Liver (tissue), 9 donors: Measurements from ENCODE around the gene BRIX1. TPM values are rescaled to one million over a fixed set of nuclear protein-coding genes. Genes with fewer than 3 reads are reported as not detected.

Experiments used
- DNase-seq: peaks from one replicate; pipeline ENCODE4 v3.0.0-alpha.2; 2017; ENCODE audit warnings: low spot score
- H3K27ac ChIP-seq, 2 donors: one replicate each; pipeline ENCODE4 v1.7.0; 2013; ENCODE audit warnings: inconsistent platforms in 2 of 2, low read length in 2 of 2, control low read depth in 1 of 2, low read depth in 1 of 2, mild to moderate bottlenecking in 1 of 2
- H3K27me3 ChIP-seq, 4 donors: one replicate each; pipeline versions ENCODE4 v1.6.1 to v1.7.0; 2013; ENCODE audit warnings: low read length in 3 of 4, inconsistent platforms in 1 of 4, mild to moderate bottlenecking in 1 of 4, moderate library complexity in 1 of 4; ENCODE audit not compliant: control insufficient read depth in 4 of 4, insufficient read depth in 4 of 4
- H3K36me3 ChIP-seq, 4 donors: one replicate each; pipeline versions ENCODE4 v1.6.1 to v1.7.0; 2013; ENCODE audit warnings: low read length in 3 of 4, mild to moderate bottlenecking in 3 of 4, low read depth in 1 of 4, moderate library complexity in 1 of 4; ENCODE audit not compliant: control insufficient read depth in 4 of 4, insufficient read depth in 3 of 4
- H3K4me1 ChIP-seq, 4 donors: one replicate each; pipeline versions ENCODE4 v1.6.1 to v1.7.0; 2013; ENCODE audit warnings: low read length in 3 of 4, mild to moderate bottlenecking in 3 of 4, moderate library complexity in 1 of 4; ENCODE audit not compliant: control insufficient read depth in 4 of 4, insufficient read depth in 4 of 4
- H3K4me3 ChIP-seq, 3 donors: one replicate each; pipeline versions ENCODE4 v1.6.1 to v1.7.0; 2013; ENCODE audit warnings: low read length in 3 of 3, control low read depth in 1 of 3, low read depth in 1 of 3, mild to moderate bottlenecking in 1 of 3
- H3K9ac ChIP-seq, 2 donors: one replicate each; pipeline ENCODE4 v1.7.0; 2013; ENCODE audit warnings: low read length in 2 of 2, mild to moderate bottlenecking in 2 of 2, moderate library complexity in 2 of 2, control low read depth in 1 of 2, low read depth in 1 of 2
- H3K9me3 ChIP-seq, 4 donors: one replicate each; pipeline versions ENCODE4 v1.6.1 to v1.7.0; 2013; ENCODE audit warnings: low read length in 3 of 4; ENCODE audit not compliant: control insufficient read depth in 4 of 4
- ATF3 ChIP-seq: IDR thresholded peaks from 2 replicates; pipeline ENCODE4 v1.6.1; 2016; ENCODE audit warnings: antibody characterized with exemption
- CTCF ChIP-seq: fragments of 150-350 bp; IDR thresholded peaks from 2 replicates; pipeline ENCODE4 v1.5.1; 2017; ENCODE audit warnings: improper control_type of control experiment, low read depth, low read length; ENCODE audit not compliant: missing input control
- EGR1 ChIP-seq, 2 donors: IDR thresholded peaks; 2 replicates each; pipeline ENCODE4 v1.6.1; 2016 to 2018; ENCODE audit warnings: antibody characterized with exemption in 2 of 2, low read depth in 2 of 2
- FOXA1 ChIP-seq: IDR thresholded peaks from 2 replicates; pipeline ENCODE4 v1.6.1; 2016; ENCODE audit warnings: antibody characterized with exemption
- FOXA2 ChIP-seq: IDR thresholded peaks from 2 replicates; pipeline ENCODE4 v1.6.1; 2016; ENCODE audit warnings: antibody characterized with exemption
- GABPA ChIP-seq, 2 donors: IDR thresholded peaks in 1 of 2; conservative IDR thresholded peaks in 1 of 2; 2 replicates each; pipeline ENCODE4 v1.6.1; 2016; ENCODE audit warnings: antibody characterized with exemption in 2 of 2, mild to moderate bottlenecking in 1 of 2, moderate library complexity in 1 of 2
- HNF4A ChIP-seq, 2 donors: conservative IDR thresholded peaks; 2 replicates each; pipeline ENCODE4 v1.6.1; 2016; ENCODE audit warnings: antibody characterized with exemption in 2 of 2, mild to moderate bottlenecking in 2 of 2
- HNF4G ChIP-seq: IDR thresholded peaks from 2 replicates; pipeline ENCODE4 v1.6.1; 2016; ENCODE audit warnings: antibody characterized with exemption
- JUND ChIP-seq, 2 donors: IDR thresholded peaks; 2 replicates each; pipeline ENCODE4 v1.6.1; 2016; ENCODE audit warnings: antibody characterized with exemption in 2 of 2
- MAX ChIP-seq: IDR thresholded peaks from 2 replicates; pipeline ENCODE4 v1.6.1; 2016; ENCODE audit warnings: antibody characterized with exemption
- NR2F2 ChIP-seq: IDR thresholded peaks from 2 replicates; pipeline ENCODE4 v1.6.1; 2016; ENCODE audit warnings: antibody characterized with exemption
- RAD21 ChIP-seq, 2 donors: IDR thresholded peaks; 2 replicates each; pipeline ENCODE4 v1.6.1; 2016; ENCODE audit warnings: antibody characterized with exemption in 2 of 2, mild to moderate bottlenecking in 2 of 2
- REST ChIP-seq: IDR thresholded peaks from 2 replicates; pipeline ENCODE4 v1.6.1; 2016; ENCODE audit warnings: antibody characterized with exemption, mild to moderate bottlenecking
- RXRA ChIP-seq, 2 donors: IDR thresholded peaks; 2 replicates each; pipeline ENCODE4 v1.6.1; 2017 to 2018; ENCODE audit warnings: antibody characterized with exemption in 2 of 2, mild to moderate bottlenecking in 1 of 2
- SP1 ChIP-seq: IDR thresholded peaks from 2 replicates; pipeline ENCODE4 v1.6.1; 2018; ENCODE audit warnings: antibody characterized with exemption, mild to moderate bottlenecking
- TAF1 ChIP-seq: conservative IDR thresholded peaks from 2 replicates; pipeline ENCODE4 v1.6.1; 2016; ENCODE audit warnings: antibody characterized with exemption, mild to moderate bottlenecking
- YY1 ChIP-seq: IDR thresholded peaks from 2 replicates; pipeline ENCODE4 v1.6.1; 2016; ENCODE audit warnings: antibody characterized with exemption, mild to moderate bottlenecking
- ZBTB33 ChIP-seq: IDR thresholded peaks from 2 replicates; pipeline ENCODE4 v1.6.1; 2016; ENCODE audit warnings: antibody characterized with exemption
- WGBS: extraction: QIAGEN DNeasy Blood & Tissue Kit; methylation state at CpG from one replicate; pipeline ENCODE4 v1.1.7; 2013; 5-methylcytosine and 5-hydroxymethylcytosine counted together
- polyA plus RNA-seq, 2 donors: library from polyadenylated mRNA; stranded (reverse) in 1 of 2; unstranded in 1 of 2; fragments of 200-250 nt in 1 of 2; fragments of >200 nt in 1 of 2; fragmentation: Nextera tagmentation in 1 of 2; extraction: Ambion mirVana in 1 of 2; gene quantifications; one replicate each; pipeline versions ENCODE4 v1.2.1 to v1.2.3, GENCODE V29; 2013 to 2015
- total RNA-seq, 2 donors: library from RNA; depleted of rRNA; stranded (reverse); fragments of >200 nt; gene quantifications; one replicate each; pipeline ENCODE4 v1.2.3, GENCODE V29; 2014
- donor health status: healthy.
- donor health status: healthy.
- donor health status: healthy.
- donor health status: healthy.
- donor health status: healthy.

BRIX1 gene
- total and polyA plus RNA-seq, 4 donors: 6.7 to 15.7 (median 10.5) TPM

GRCh38 chr5:34900652-34901051, 14.9 kb upstream of the BRIX1 start:
- no peaks in the 10 kb centered on the region for H3K36me3 ChIP-seq
- WGBS: 96% methylated on average over 6 of the region's 6 CpGs

More at GRCh38 chr5:34900652-34901051, 14.9 kb upstream of the BRIX1 start:
- Histone ChIP-seq H3K9ac (no peak overlapping the region), H3K4me1 (no peaks in the 10 kb centered on the region), H3K27me3 (no peaks in the 10 kb centered on the region), H3K4me3 (no peak overlapping the region), H3K9me3 (no peaks in the 10 kb centered on the region), H3K27ac (no peak overlapping the region)
- DNase-seq: no peak
- TF ChIP-seq FOXA1 (no peak), RXRA (IDR thresholded peaks at IDR 0.05) (no peak), ATF3 (no peak), EGR1 (IDR thresholded peaks at IDR 0.05; ENCODE audit: low read depth in 2 of 2) (no peak), RAD21 (IDR thresholded peaks at IDR 0.05) (no peak), REST (no peak), HNF4G (no peak), NR2F2 (no peak), TAF1 (no peak), CTCF (no peak), GABPA (IDR thresholded peaks at IDR 0.05 in 1 of 2, conservative IDR thresholded peaks at IDR 0.05 in 1 of 2) (no peak), YY1 (no peak), ZBTB33 (no peak), SP1 (no peak), MAX (no peak), FOXA2 (no peak), JUND (IDR thresholded peaks at IDR 0.05) (no peak), HNF4A (conservative IDR thresholded peaks at IDR 0.05) (no peak)
